Measurements from ENCODE around the gene SH3TC1. TPM values are rescaled to one million over a fixed set of nuclear protein-coding genes. Genes with fewer than 3 reads are reported as not detected.

The SH3TC1 gene
- total RNA-seq, 1 donor from 2014 or later: 20.2 TPM

GRCh38 chr4:8289956-8290700 is 91.0 kb downstream of the SH3TC1 start:
- DNase-seq: no peak

GRCh38 chr4:8290701-8290970 is 91.5 kb downstream of the SH3TC1 start:
- no peak for DNase-seq

Other genes with a start within 250 kb of the SH3TC1 start
- gene ABLIM2, start 40.5 kb upstream of the SH3TC1 start, total RNA-seq: 44.2 TPM
- gene HTRA3, start 70.5 kb downstream of the SH3TC1 start, total RNA-seq: 35.2 TPM
- gene ACOX3, start 241.4 kb downstream of the SH3TC1 start, total RNA-seq: 33.1 TPM
- gene TRMT44, start 241.5 kb downstream of the SH3TC1 start, total RNA-seq: 27.5 TPM